ENCODE results near the gene ARHGEF37.

GRCh38 chr5:149639737-149640136 lies 58.4 kb downstream of the ARHGEF37 start:
- TF ChIP-seq CTCF (conservative IDR thresholded peaks at IDR 0.05 in 1 of 2, IDR thresholded peaks at IDR 0.05 in 1 of 2; ENCODE audit: extremely low read depth in 1 of 2, insufficient read depth in 1 of 2, low read depth in 1 of 2, low read length in 2 of 2), result no peak
- TF ChIP-seq EZH2 (IDR thresholded peaks at IDR 0.05; ENCODE audit: borderline replicate concordance, low read length), result no peak

Data from mammary epithelial cell (primary cell).